Spleen (tissue), 7 donors: ENCODE measurements around the gene MYPN.

Source experiments
- POLR2A ChIP-seq, 3 donors: fragments of 450-650 bp; IDR thresholded peaks; one replicate each; pipeline ENCODE4 v1.5.1; 2017; ENCODE audit warnings: antibody characterized with exemption in 3 of 3, mild to moderate bottlenecking in 1 of 3
- TF ChIP-seq, protein P1 (sequence below), 11 experiments: fragments of 200-600 bp in 7 of 11; fragments of 450-650 bp in 4 of 11; sonication (generic) in 4 of 11; IDR thresholded peaks in 8 of 11; conservative IDR thresholded peaks in 3 of 11; 1 replicate in 7 of 11; 2 replicates in 4 of 11; pipeline versions ENCODE4 v1.4.0 to v1.8.0; 2016 to 2021; ENCODE audit warnings: antibody characterized with exemption in 11 of 11, inconsistent platforms in 4 of 11, mild to moderate bottlenecking in 1 of 11
- donor health status: DM: no; HTN: no; CAD: no; lungs with moderate emphysema.
- donor health status: DM: no; HTN: no; CAD: no.
- donor health status: DM: no; HTN: no; CAD: no.

DNA sequence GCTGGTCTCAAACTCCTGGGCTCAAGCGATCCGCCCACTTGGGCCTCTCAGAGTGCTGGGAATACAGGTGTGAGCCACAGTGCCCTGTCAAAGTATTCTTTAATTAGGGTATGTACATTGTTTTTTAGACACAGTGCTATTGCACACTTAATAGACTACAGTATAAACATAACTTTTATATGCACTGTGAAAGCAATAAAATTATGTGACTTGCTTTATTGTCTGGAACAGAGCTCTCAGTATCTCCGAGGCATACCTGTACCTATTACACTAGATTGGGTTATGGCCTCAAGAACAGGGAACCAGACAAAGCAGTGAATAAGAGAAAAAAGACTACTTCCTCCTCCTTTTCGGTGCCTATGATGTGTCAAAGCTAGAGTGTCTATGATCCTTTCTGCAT lies 109.5 kb downstream of the MYPN start:
- TF ChIP-seq, protein P1, sequence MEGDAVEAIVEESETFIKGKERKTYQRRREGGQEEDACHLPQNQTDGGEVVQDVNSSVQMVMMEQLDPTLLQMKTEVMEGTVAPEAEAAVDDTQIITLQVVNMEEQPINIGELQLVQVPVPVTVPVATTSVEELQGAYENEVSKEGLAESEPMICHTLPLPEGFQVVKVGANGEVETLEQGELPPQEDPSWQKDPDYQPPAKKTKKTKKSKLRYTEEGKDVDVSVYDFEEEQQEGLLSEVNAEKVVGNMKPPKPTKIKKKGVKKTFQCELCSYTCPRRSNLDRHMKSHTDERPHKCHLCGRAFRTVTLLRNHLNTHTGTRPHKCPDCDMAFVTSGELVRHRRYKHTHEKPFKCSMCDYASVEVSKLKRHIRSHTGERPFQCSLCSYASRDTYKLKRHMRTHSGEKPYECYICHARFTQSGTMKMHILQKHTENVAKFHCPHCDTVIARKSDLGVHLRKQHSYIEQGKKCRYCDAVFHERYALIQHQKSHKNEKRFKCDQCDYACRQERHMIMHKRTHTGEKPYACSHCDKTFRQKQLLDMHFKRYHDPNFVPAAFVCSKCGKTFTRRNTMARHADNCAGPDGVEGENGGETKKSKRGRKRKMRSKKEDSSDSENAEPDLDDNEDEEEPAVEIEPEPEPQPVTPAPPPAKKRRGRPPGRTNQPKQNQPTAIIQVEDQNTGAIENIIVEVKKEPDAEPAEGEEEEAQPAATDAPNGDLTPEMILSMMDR (IDR thresholded peaks at IDR 0.05 in 8 of 11, conservative IDR thresholded peaks at IDR 0.05 in 3 of 11) = no peak
- no peak for TF ChIP-seq POLR2A (IDR thresholded peaks at IDR 0.05)
